ENCODE measurements around the gene ARFGAP1. TPM values are rescaled to one million over a fixed set of nuclear protein-coding genes. Genes with fewer than 3 reads are reported as not detected.

Gene ARFGAP1
- total and polyA plus RNA-seq, 2 of the 8 experiments (the other 6 are each of a cell fraction or from before 2014, with no cell fraction given) = 93.7 to 100 TPM

DNA sequence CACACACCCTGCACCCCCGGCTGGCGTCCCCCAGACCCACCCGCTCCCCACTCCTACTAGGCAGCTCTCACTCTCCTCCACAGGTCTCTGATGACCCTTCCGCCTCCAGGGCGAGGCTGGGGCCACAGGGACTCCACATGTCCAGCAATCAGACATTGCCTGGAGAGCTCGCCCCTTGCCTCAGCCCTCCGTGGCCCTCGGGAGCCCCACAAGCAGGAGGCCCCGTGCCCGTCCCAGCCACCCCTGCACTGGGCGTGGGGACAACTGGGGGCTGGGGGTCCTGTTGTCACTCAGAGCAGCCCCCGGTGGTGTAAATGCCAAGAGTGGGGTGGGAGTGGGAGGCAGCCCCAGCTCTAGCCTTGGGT is 21.9 kb downstream of the ARFGAP1 start:
- CTCF ChIA-PET (ENCODE audit: partially characterized antibody) = interaction anchor here (0.6 to 9.9 kb wide), 11 partner anchors 14 to 505 kb away, joined by 3 to 81 read pairs (median 8); partner anchors contain the start of gene BIRC7

More for the DNA sequence above, 21.9 kb downstream of the ARFGAP1 start:
- Histone ChIP-seq H4K5ac (ENCODE audit: insufficient read length, low read depth, low read length) (peak overlapping the region; percentile 30), H3K36me3 (ENCODE audit: control insufficient read depth in 2 of 4, insufficient read depth in 4 of 4, low read length in 3 of 4) (no peaks in the 10 kb centered on the region), H4K91ac (replicated peaks; ENCODE audit: insufficient read length, low read length) (peak overlapping the region; percentile 54), H2AK5ac (ENCODE audit: low read depth, low read length) (peak overlapping the region; percentile 93; the same call in 1 of the 2 replicates), H3K23ac (ENCODE audit: insufficient read length) (no peak overlapping the region), H3K79me1 (ENCODE audit: low read depth, low read length) (no peaks in the 10 kb centered on the region; the same call in 1 of the 2 replicates), H2BK120ac (replicated peaks; ENCODE audit: low read depth, low read length) (peak overlapping the region; percentile 43), H3K23me2 (ENCODE audit: low read depth, low read length) (peaks cover 3% of the 10 kb centered on the region; the same call in 1 of the 2 replicates), H3K9ac (replicated peaks in 1 of 4; ENCODE audit: extremely low read depth in 1 of 4, low read depth in 3 of 4, low read length in 3 of 4) (no peak overlapping the region), H3K4me2 (ENCODE audit: insufficient read depth in 1 of 2, low read depth in 2 of 2, low read length in 2 of 2) (no peak overlapping the region), H3K4me1 (replicated peaks in 1 of 4; ENCODE audit: control insufficient read depth in 3 of 4, insufficient read depth in 4 of 4, low read length in 3 of 4) (peaks cover 0 to 33% (median 26%) of the 10 kb centered on the region in 4 experiments; a peak in 6 of 7 replicates), H3K4ac (replicated peaks; ENCODE audit: insufficient read length, low read depth, low read length) (peak overlapping the region; percentile 91), H4K20me1 (replicated peaks in 1 of 2; ENCODE audit: control insufficient read depth in 1 of 2, insufficient read depth in 2 of 2, low read length in 2 of 2) (peaks cover 0 to 3% of the 10 kb centered on the region in 2 experiments), H3K79me2 (ENCODE audit: control insufficient read depth in 1 of 2, insufficient read depth in 2 of 2, low read length in 2 of 2) (no peaks in the 10 kb centered on the region), H2AFZ (ENCODE audit: low read length) (no peak overlapping the region), H3K27ac (ENCODE audit: low read depth, low read length) (no peak overlapping the region), H4K8ac (ENCODE audit: extremely low read depth, insufficient read depth, low read length) (peak overlapping the region; percentile 57), H3K4me3 (ENCODE audit: extremely low read depth in 1 of 4, insufficient read depth in 2 of 4, low read depth in 3 of 4, low read length in 4 of 4) (no peak overlapping the region), H3K56ac (replicated peaks; ENCODE audit: insufficient read length, low read depth, low read length) (no peak overlapping the region), H3K14ac (ENCODE audit: insufficient read length) (no peak overlapping the region), H2BK12ac (ENCODE audit: low read depth, low read length) (peak overlapping the region; percentile 95; the same call in 1 of the 2 replicates), H3K9me3 (ENCODE audit: insufficient read depth in 2 of 2, low read depth in 1 of 2, low read length in 1 of 2) (no peaks in the 10 kb centered on the region), H2BK20ac (ENCODE audit: low read length) (0 out of 2 replicates have a peak overlapping the region, but pooled peaks have one; percentile 48), H3K18ac (ENCODE audit: extremely low read depth, low read length) (no peak overlapping the region), H2BK15ac (ENCODE audit: low read length) (no peak overlapping the region), H3K27me3 (replicated peaks in 1 of 4; ENCODE audit: control insufficient read depth in 3 of 4, extremely low read depth in 1 of 4, insufficient read depth in 3 of 4, low read length in 3 of 4) (peaks cover 0 to 9% (median 4%) of the 10 kb centered on the region in 4 experiments; a peak in 3 of 7 replicates), H2BK5ac (ENCODE audit: low read depth, low read length) (peak overlapping the region; percentile 78; the same call in 1 of the 2 replicates)
- POLR2A ChIA-PET (ENCODE audit: partially characterized antibody) = interaction anchor here (0.6 to 2.4 kb wide), 12 partner anchors 14 to 86 kb away, joined by 3 to 10 read pairs (median 3); partner anchors contain the start of gene ARFGAP1
- TF ChIP-seq TBP (IDR thresholded peaks at IDR 0.05; ENCODE audit: low read depth, low read length) (no peak), EZH2 (IDR thresholded peaks at IDR 0.05; ENCODE audit: low read depth, low read length, severe bottlenecking) (no peak), SP2 (IDR thresholded peaks at IDR 0.05; ENCODE audit: low read length) (no peak), SIX5 (IDR thresholded peaks at IDR 0.05; ENCODE audit: low read depth, low read length) (no peak)
- DNase-seq (ENCODE audit: low read depth in 1 of 2, low spot score in 2 of 2) (no peak), FAIRE-seq (no peak)
- WGBS, 2 experiments (ENCODE audit: extremely low coverage in 1 of 2, insufficient coverage in 1 of 2, insufficient read length in 1 of 2, insufficient replicate concordance in 2 of 2, low coverage in 1 of 2, low lambda C conversion rate in 2 of 2, missing lambda C conversion rate in 1 of 2) = 82% methylated on average over 12 of the region's 12 CpGs; no CpG with 5 or more reads in 1 of the 2 experiments
